ENCODE measurements around the gene FAM3C. TPM values are rescaled to one million over a fixed set of nuclear protein-coding genes. Genes with fewer than 3 reads are reported as not detected.
A peak's percentile ranks its signal among the peaks of the same experiment; 100 is the strongest.

The FAM3C gene
- total RNA-seq, 1 donor from 2014 or later = 42.0 TPM

GRCh38 chr7:121337398-121337797 is 58.7 kb downstream of the FAM3C start:
- Mint-ChIP-seq H3K36me3 (ENCODE audit: unreplicated experiment) (peaks cover 7% of the 10 kb centered on the region), H3K27me3 (ENCODE audit: unreplicated experiment) (no peaks in the 10 kb centered on the region), H3K27ac (ENCODE audit: unreplicated experiment) (no peak overlapping the region), H3K4me3 (ENCODE audit: unreplicated experiment) (no peak overlapping the region), H3K9me3 (ENCODE audit: unreplicated experiment) (no peaks in the 10 kb centered on the region), H3K4me1 (ENCODE audit: unreplicated experiment) (peaks cover 19% of the 10 kb centered on the region)
- DNase-seq (ENCODE audit: extremely low spot score, unreplicated experiment) = no peak
- peak; percentile 64 for TF ChIP-seq CTCF (IDR thresholded peaks at IDR 0.05)

GRCh38 chr7:121336579-121336978 is 59.5 kb downstream of the FAM3C start:
- H3K4me1 Mint-ChIP-seq (ENCODE audit: unreplicated experiment) = peaks cover 12% of the 10 kb centered on the region
- no peaks in the 10 kb centered on the region for H3K27me3 Mint-ChIP-seq (ENCODE audit: unreplicated experiment)
- no peak overlapping the region for H3K27ac Mint-ChIP-seq (ENCODE audit: unreplicated experiment)
- no peaks in the 10 kb centered on the region for H3K9me3 Mint-ChIP-seq (ENCODE audit: unreplicated experiment)
- H3K4me3 Mint-ChIP-seq (ENCODE audit: unreplicated experiment) = no peak overlapping the region
- DNase-seq (ENCODE audit: extremely low spot score, unreplicated experiment) = no peak
- no peaks in the 10 kb centered on the region for H3K36me3 Mint-ChIP-seq (ENCODE audit: unreplicated experiment)
- no peak for TF ChIP-seq CTCF (IDR thresholded peaks at IDR 0.05)

GRCh38 chr7:121334875-121335648 is 61.0 kb downstream of the FAM3C start:
- no peak for TF ChIP-seq CTCF (IDR thresholded peaks at IDR 0.05)
- peaks cover 22% of the 10 kb centered on the region for H3K4me1 Mint-ChIP-seq (ENCODE audit: unreplicated experiment)
- no peak for DNase-seq (ENCODE audit: extremely low spot score, unreplicated experiment)
- H3K27ac Mint-ChIP-seq (ENCODE audit: unreplicated experiment) = no peak overlapping the region
- H3K27me3 Mint-ChIP-seq (ENCODE audit: unreplicated experiment) = peaks cover 2% of the 10 kb centered on the region
- no peaks in the 10 kb centered on the region for H3K36me3 Mint-ChIP-seq (ENCODE audit: unreplicated experiment)
- no peaks in the 10 kb centered on the region for H3K9me3 Mint-ChIP-seq (ENCODE audit: unreplicated experiment)
- no peak overlapping the region for H3K4me3 Mint-ChIP-seq (ENCODE audit: unreplicated experiment)

- no peak for DNase-seq (ENCODE audit: extremely low spot score, unreplicated experiment)
- TF ChIP-seq CTCF (IDR thresholded peaks at IDR 0.05) = no peak
- H3K27ac Mint-ChIP-seq (ENCODE audit: unreplicated experiment) = no peak overlapping the region
- H3K36me3 Mint-ChIP-seq (ENCODE audit: unreplicated experiment) = no peaks in the 10 kb centered on the region
- H3K9me3 Mint-ChIP-seq (ENCODE audit: unreplicated experiment) = no peaks in the 10 kb centered on the region
- H3K27me3 Mint-ChIP-seq (ENCODE audit: unreplicated experiment) = peaks cover 2% of the 10 kb centered on the region
- peaks cover 26% of the 10 kb centered on the region for H3K4me1 Mint-ChIP-seq (ENCODE audit: unreplicated experiment)
- H3K4me3 Mint-ChIP-seq (ENCODE audit: unreplicated experiment) = no peak overlapping the region
Observed at GRCh38 chr7:121334376-121334775, 61.7 kb downstream of the FAM3C start.

GRCh38 chr7:121331574-121331973 is 64.5 kb downstream of the FAM3C start:
- Mint-ChIP-seq H3K9me3 (ENCODE audit: unreplicated experiment) (no peaks in the 10 kb centered on the region), H3K27ac (ENCODE audit: unreplicated experiment) (no peak overlapping the region), H3K36me3 (ENCODE audit: unreplicated experiment) (no peaks in the 10 kb centered on the region), H3K4me3 (ENCODE audit: unreplicated experiment) (no peak overlapping the region), H3K4me1 (ENCODE audit: unreplicated experiment) (peaks cover 27% of the 10 kb centered on the region), H3K27me3 (ENCODE audit: unreplicated experiment) (peaks cover 6% of the 10 kb centered on the region)
- TF ChIP-seq CTCF (IDR thresholded peaks at IDR 0.05) = no peak
- no peak for DNase-seq (ENCODE audit: extremely low spot score, unreplicated experiment)
